ENCODE results near the gene QSOX1.
"Not testable (repeated sequence)": the region's sequence is repeated elsewhere in the genome, so short reads cannot be mapped to it uniquely, and the experiment has no call there.

Gene QSOX1

DNA sequence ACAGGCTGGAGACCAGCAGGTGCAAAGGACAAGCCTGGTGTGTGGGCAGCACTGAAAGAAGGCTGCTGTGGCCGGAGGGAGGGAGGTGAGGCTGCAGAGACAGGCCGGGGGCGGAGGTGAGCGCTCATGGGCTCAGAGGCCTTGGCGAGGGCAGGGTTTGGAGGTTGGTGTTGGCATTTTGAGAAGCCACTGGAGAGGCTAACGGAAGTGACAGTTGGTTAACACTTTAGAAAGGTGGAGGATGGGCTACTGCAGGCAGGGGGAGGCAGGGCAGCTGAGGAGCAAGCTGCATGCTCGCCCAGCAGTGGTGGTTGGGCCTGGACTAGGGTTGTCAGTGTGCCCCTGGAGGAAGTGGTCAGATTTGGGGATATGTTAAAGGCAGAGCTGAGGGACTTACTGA, 37.5 kb downstream of the QSOX1 start:
- DNase-seq: no peak

DNA sequence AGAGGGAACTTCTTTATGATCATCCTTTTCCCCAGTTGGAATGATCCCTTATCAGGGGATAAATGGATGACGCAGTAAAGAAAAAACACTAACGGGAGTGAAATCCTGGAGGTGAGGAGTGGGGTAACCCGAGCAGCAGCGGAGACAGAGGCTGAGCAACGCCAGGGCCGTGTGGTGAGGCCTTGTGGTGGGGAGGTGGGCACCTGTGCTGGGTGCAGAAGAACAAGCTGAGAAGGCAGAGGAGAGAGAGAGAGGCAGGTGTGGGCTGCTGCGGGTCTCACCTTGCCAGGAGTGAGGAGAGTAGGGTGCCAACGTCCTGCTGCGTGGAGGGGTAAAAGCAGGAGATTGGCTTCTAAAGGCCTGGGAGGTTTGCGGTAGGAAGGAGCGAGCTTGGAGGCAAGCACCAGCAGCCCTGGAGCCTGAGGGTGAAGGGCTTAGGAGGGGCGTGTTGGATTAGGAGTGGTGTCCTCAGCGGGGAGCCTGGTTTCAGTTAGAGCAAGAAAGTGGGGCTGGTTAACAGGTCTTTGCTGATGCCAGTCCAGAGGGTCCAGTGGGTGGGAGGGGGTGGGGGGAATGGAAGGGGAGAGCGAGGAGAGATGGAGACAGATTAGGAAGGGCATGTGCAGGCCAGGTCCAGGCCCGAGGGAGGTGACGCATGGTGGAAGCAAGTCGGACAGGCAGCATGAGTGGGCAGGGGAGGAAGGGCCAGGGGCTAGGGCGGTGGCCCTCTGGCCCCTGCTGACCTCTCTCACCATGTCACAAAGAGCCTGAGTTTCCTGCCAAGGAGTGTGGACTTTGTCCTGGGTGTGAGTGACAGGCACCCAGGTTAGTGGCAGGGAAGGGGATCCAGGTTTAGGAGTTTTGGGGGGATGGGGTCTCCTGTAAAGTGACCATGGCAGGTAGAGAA, 38.7 kb downstream of the QSOX1 start:
- no peak for DNase-seq

DNA sequence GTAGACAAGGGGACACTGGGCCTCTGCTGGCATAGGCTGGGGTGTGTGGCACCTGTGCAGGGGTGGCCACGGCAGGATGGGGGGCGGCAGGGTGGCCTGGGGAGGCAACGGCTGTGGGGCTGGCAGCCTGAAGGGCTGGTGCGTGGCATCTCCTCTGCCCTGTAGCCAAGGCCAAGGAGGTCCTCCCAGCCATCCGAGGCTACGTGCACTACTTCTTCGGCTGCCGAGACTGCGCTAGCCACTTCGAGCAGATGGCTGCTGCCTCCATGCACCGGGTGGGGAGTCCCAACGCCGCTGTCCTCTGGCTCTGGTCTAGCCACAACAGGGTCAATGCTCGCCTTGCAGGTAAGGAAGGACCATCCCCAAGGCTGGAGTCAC, 39.4 kb downstream of the QSOX1 start:
- DNase-seq: no peak

DNA sequence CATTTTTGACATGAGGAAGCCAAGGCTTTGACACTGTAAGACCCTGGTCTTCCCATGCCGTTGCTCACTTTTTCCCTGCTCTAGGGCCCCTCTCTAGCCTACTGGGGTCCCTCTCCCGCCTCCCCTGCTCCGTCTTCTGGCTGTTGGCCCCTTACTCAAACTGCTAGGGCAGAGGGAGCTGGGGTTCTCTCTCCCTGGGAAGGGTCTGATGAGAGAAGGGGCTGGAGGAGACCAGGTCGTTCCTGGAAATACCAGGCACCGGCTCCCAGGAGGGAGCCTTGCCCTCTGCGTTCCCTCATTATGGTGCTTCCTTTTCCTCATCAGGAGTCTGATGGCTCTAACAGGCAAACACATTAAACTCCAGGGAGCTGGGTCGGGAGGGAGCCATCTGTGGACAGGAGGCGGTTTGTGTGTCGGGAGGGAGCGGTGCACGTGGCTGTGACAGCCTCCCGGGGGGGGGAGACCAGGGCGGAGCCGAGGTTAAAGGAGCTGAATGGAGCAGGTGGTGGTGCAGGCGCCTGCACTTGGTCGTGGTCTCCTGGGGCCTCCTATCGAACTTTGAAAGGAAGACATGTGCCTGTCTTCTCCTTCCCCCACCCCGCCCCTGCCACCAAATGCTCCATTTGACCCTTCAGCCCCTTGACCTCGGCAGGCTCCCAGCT, 40.0 kb downstream of the QSOX1 start:
- no peak for DNase-seq

DNA sequence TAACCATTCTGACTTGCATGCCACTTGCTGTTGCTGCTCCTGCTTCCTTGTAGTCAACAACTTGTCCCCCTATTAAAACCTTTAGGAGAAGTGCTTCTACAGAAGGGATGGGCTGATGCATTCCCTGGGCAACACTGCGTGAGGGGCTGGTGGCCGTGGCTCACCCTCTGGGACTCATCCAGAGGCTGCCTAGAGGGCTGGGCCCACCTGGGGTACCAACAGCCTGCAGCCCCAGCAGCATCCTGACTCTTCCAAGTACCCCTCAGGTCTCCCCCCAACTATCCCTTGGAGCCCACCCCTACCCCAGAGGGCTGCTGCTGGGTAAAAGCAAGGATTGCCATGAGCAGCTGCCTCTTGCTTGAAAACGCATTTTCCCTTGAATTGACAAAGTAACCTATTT, 40.7 kb downstream of the QSOX1 start:
- DNase-seq: no peak

DNA sequence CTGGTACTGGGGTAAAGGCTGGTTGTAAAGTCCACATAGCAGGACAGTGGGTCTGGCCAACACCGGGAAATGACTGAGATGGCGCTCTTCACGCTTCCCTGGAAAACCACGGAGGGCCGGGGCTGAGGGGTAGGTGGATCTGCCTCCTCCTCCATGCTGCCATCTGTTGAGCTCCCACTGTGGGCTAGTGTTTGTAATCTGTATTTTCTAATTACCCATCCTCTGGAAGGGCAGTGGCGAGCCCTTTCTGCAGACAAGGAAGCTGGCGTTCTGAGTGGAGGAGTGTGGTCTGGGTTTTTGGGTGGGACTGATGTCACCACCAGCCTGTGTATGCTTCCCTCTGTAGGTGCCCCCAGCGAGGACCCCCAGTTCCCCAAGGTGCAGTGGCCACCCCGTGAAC, 41.2 kb downstream of the QSOX1 start:
- DNase-seq: no peak

DNA sequence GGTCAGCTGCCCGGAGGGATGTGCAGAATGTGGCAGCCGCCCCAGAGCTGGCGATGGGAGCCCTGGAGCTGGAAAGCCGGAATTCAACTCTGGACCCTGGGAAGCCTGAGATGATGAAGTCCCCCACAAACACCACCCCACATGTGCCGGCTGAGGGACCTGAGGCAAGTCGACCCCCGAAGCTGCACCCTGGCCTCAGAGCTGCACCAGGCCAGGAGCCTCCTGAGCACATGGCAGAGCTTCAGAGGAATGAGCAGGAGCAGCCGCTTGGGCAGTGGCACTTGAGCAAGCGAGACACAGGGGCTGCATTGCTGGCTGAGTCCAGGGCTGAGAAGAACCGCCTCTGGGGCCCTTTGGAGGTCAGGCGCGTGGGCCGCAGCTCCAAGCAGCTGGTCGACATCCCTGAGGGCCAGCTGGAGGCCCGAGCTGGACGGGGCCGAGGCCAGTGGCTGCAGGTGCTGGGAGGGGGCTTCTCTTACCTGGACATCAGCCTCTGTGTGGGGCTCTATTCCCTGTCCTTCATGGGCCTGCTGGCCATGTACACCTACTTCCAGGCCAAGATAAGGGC, 41.9 kb downstream of the QSOX1 start:
- no peak for DNase-seq

DNA sequence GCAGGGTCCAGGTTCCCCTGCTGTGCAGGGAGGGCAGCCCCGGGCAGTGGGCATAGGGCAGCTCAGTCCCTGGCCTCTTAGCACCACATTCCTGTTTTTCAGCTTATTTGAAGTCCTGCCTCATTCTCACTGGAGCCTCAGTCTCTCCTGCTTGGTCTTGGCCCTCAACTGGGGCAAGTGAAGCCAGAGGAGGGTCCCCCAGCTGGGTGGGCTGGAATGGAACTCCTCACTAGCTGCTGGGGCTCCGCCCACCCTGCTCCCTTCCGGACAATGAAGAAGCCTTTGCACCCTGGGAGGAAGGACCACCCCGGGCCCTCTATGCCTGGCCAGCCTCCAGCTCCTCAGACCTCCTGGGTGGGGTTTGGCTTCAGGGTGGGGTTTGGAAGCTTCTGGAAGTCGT, 42.6 kb downstream of the QSOX1 start:
- DNase-seq: no peak

DNA sequence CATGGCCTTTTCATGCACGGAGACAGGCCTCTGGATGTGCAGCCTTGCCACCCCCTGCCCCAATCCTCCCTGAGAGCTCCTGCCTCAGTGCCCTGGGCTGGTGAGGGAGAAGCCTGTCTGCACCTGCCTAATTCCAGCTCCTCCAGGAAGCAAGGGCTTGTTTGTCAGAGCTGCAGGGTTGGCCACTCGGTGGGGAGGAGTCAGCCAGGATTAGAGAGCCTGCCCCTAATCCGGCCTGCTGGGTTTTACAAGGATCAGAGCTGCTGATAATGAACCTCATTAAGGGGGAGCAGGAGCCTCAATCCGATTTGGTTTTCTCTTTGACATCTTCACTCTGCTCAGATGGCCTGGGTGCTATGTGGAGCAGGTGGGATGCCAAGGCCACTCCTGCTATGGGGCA, 43.5 kb downstream of the QSOX1 start:
- no peak for DNase-seq

DNA sequence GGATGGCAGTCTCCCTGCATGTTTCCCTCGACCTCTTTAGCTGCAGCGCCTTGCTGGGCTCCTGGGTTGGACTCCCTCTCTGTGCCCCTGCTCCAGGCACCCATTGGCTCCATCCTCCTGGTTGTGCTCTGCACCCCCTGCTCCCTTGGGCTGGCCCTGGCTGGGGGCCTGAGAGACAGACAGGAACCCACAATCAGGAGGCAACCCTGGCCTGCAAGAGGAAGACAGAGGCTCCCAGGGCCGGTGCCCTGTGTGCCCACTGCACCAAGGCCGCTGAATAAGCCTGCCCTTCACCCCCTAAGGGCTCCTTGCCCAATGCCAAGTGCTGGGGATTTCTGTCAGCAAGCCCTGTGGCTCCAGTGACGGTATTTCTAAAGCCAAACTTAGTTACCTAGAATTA, 43.9 kb downstream of the QSOX1 start:
- DNase-seq: no peak

DNA sequence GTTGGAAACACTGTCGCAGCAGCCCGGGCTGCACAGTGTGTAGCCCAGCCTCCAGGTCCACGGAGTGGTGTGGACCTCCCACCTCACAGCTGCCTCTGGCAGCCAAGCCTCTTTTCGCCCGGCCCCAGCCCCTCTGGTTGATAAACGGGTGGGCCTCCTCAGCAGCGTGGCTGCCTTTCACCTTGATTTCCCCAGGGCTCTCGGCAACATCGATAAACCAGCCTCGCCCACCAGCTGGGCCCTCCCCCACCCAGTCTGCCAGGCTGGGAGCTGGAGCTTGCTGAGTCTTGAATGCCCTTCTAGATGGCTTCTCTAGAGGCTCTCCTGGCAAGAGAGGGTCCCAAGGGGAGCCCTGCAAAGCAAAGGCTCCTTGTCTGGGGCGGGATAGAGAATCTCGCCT, 44.3 kb downstream of the QSOX1 start:
- DNase-seq: no peak

DNA sequence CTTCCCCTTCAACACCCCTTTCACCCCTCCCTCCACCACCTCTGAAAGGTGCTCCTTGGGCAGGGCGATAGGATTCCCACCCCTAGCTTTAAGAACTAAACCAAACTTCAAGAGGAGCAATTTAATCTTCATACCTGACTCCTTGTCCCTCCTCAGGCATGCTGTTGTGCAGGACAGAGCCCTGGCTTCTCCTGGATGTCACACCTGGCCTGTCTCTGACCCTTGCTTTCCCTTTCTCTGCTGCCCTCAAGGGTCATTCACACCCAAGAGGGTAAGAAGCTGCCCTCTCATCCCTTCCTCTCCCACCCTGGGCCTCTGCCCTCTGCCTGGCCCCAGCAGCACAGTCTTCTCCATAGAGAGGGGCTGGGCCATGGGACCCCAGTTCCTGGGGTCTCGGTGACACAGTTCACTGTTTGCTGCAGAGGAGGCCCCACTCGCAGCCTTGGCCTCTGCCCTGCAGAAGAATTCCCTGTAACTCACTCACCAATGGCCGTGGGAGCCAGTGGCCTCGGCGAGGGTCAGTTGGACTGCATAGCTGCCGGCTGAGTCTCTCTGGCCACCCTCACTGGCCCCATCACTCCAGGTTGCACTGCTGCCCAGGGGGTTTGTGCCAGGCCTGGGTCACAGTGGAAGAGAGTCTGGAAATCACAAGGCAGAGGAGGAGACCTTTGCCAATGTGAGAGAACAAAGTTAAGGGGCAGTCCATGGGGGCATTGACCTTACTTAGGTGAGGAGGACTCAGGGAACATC, 47.0 kb downstream of the QSOX1 start:
- DNase-seq: no peak

DNA sequence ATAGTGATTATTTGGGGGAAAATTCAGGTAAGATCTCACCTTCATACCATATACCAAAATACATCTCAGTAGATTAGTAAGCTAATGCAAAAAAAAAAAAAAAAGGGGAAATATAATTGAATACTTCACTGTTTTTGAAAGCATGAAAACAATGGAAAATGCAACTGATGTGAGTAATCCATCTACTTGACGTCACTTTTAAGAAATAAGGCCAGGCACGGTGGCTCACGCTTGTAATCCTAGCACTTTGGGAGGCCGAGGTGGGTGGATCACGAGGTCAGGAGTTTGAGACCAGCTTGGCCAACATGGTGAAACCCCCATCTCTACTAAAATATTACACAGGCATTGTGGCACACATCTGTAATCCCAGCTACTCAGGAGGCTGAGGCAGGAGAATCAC, 47.9 kb downstream of the QSOX1 start:
- DNase-seq: not testable (repeated sequence)

DNA sequence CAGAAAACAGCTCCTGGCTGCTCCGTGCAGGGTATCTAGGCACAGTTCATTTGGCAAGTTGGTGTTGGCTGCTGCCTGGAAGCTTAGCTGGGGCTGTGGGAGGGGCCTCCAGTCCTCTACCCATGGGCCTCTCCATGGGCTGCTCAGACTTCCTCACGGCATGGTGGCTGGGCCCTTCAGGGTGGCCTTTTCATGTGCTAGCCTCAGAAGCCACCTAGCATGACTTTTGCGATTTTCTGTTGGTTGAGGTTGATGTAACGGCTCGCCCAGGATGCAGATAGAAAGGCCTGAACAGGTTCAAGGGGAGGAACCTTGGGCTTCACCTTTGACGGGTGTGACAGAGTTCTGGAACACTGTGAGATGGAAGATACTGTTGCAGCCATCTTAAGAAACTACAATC, 49.6 kb downstream of the QSOX1 start:
- no peak for DNase-seq

DNA sequence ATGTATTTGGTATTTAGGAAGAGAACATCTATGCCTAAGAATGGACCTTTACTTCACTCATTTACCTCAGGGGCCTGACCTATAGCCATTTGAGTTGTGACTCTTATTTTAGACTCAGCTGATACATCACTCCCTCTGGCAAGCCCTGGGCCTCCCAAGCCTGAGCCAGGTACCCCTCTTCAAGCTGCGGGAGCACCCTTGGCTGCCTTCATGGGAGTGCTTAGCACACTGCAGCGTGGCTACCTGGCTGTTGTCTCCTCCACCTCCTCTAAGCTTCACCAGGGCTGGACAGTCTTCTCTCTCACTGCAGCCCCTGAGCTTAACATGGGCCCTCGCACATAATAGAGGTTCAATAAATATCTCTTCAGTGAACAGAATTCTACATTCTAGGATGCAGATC, 51.9 kb downstream of the QSOX1 start:
- no peak for DNase-seq

DNA sequence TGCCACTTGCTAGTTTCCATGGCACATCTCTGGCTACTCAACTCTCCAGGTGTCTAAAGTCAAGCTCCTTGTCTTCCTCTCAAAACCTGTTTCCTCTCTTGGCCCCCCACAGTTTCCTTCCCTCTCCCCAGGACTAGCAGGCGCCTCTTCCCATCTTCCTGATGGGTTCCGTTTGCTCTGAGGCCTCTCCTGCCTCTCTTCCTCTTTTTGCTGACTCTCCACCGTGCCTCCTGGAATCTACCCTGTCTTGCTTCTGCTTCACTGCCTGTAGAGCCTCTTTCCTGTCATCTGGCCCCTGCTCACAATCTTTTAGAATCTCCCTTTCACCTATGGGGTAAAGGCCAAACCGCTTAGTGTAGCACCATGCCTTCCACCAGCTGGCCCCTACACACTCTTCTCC, 53.6 kb downstream of the QSOX1 start:
- DNase-seq: no peak

DNA sequence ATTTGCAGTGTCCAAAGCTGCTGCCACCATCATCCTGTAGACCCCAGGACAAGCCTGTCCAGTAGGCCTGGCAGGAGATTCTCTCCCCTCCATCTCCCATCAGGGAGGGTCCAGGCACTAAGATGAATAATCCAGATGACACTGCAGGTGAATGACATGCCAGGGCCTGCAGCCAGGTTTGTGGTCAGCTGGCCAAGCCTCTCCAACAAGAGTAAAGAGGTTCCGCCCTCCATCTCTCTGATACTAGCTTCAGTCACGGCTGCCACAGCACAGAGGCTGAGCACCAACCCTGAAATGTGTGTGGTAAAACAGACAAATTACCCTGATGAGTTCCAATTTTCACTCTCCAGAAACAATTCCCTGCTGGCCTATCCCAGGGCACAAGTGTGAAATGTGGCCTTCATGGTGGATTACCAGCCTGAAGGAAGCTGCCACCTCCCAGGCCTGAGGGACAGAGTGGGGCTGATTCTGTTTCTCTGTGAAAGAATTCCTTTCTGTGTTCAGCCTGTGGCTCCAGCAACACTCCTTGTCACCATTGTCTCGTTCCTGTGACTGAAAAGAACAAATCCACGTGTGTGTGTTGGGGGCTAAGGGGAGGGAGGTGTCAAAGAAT, 55.4 kb downstream of the QSOX1 start:
- no peak for DNase-seq

DNA sequence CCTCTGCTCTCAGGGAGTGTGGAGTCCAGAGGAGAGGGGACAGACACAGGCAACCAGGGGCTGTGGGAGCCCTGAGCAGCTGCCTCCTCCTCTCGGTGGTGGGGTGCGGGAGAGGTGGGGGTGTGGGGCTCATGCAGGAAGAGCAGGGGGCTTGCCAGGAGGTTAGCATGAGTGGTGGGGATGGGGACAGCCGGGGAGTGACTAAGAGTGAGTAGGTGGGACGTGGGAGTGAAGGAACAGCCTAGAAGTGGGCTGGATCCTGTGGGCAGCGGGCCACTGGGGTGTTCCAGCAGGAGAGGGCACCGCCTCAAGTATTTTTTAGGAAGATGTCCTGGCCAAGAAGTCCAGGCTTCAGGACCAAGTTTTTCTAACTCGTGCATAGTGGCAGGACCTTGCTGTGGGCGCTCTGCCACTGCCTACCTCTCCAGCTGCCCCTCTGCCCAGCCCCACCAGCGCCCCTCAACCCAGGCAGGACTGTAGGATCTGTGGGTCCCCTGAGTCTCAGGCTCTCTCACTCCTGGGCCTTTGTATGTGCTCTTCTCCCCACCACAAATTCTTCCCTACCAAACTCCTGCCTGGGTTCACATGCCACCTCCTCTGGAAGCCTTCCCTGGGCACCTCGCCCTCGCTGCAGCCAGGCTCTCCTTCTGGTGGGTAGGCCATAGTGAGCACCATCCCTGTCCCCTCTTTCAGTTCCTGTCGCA, 56.6 kb downstream of the QSOX1 start:
- DNase-seq: no peak

DNA sequence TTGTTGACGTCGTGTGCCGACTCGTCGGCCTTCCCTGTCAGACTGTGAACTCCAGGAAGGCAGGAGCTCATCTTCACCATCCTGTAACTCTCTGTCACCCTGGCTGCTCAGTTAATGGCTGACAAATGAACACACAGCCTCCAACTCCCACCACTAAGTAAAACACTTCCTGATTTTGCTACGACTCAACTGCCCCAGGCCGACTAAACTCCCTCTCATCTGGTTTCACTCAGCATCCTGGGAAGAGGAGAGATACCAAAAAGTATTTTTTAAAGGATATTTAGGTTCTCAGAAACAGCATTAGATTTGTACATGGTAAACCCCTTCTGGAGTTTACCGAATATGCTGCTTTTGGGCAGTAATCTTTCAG, 57.2 kb downstream of the QSOX1 start:
- DNase-seq: no peak

DNA sequence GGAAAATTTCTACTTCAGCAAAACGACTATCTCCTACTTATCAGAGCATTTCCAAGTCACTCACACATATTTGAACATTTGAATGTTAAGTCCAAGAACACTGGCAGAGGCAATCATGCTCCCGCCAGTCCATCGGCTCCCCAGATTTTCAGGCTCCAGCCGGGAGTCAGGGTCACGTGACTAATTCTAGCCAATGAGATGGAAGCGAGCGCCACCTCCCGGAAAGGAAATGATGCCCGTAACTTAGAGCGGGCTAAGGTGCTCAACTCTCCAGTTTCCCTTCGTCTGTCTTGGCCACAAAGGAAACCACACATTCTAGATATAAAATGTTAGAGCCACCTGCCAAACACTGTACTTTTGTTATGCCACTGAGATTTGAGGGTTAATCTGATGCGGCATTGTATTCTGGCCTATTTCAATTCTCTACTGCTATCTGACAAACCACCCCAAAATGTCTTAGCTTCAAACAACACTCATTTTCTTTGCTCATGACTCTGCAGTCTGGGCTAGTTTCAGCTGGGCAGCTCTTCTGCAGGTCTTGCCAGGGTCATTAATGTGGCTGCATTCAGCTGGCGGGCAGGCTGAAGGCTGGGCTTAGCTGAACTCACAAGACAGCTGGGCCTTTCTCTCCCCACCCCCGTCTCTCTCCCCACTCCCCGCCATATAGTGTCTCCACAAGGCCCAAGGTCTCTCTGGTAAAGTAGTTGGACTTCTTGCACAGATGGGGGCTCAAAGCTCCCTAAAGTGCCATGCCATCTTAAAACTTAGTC, 58.9 kb downstream of the QSOX1 start:
- peak; percentile 50 for DNase-seq

DNA sequence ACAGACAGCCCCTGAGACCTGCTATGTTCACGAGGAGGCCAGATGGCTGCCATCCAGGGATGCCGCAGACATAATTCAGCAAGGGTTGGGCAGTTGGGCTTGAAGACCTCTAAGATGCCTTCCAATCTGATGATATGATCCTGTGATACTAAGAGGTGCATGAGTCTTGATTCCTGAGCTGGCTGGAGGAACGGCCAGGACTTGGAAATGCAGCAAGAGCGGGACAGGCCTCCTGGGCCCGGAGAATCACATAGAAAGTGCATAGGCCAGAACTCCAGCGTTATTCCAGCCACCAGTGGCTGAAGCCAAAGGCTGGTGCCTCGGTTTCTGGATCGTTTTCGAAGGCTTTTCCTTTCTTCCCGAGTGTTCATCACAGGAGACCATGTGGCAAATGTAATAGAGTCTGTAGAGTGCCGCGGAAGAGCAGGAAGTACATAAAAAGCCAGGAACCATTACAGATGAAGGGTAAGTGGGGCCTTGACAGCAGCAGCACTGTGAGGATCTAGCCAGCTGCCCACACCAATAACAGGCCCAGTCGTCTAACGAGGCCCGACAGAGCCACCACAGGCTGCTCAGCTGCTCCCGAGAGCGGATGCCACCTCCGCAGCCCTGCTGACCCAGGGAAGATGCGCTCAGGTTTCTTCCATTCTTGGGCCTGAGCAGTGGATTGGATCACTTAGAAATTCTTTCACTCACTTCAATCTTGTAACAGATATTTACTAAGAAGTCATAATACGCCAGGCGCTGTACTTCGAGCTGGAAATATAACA, 61.4 kb downstream of the QSOX1 start:
- no peak for DNase-seq

All from CD4-positive, alpha-beta T cell treated with Interleukin-6 for 4 hours (primary cell).